HG02938 (cell line): ENCODE results near the gene VWF.

Experiments used
- ATAC-seq: cut with Tn5 transposase; IDR thresholded peaks from one replicate; pipeline ENCODE4 v1.9.1; 2021; ENCODE audit warnings: mild to moderate bottlenecking, moderate library complexity; ENCODE audit not compliant: unreplicated experiment

Gene VWF

GRCh38 chr12:6080149-6081045 is 44.1 kb downstream of the VWF start:
- no peak for ATAC-seq

- ATAC-seq = no peak
Observed at GRCh38 chr12:6078398-6079096, 45.9 kb downstream of the VWF start.

- no peak for ATAC-seq
Observed at GRCh38 chr12:6077692-6078083, 46.8 kb downstream of the VWF start.

- no peak for ATAC-seq
Observed at GRCh38 chr12:6076776-6077691, 47.4 kb downstream of the VWF start.

GRCh38 chr12:6076346-6076745 is 48.1 kb downstream of the VWF start:
- no peak for ATAC-seq

- no peak for ATAC-seq
Observed at GRCh38 chr12:6074979-6075585, 49.4 kb downstream of the VWF start.

GRCh38 chr12:6074427-6074826 is 50.0 kb downstream of the VWF start:
- no peak for ATAC-seq

GRCh38 chr12:6073426-6073825 is 51.0 kb downstream of the VWF start:
- ATAC-seq = no peak

- ATAC-seq = no peak
Observed at GRCh38 chr12:6072302-6072752, 52.1 kb downstream of the VWF start.

GRCh38 chr12:6071589-6071988 is 52.9 kb downstream of the VWF start:
- ATAC-seq = no peak

GRCh38 chr12:6070472-6071257 is 53.8 kb downstream of the VWF start:
- ATAC-seq = no peak

GRCh38 chr12:6069437-6070093 is 54.9 kb downstream of the VWF start:
- ATAC-seq = no peak

- ATAC-seq = no peak
Observed at GRCh38 chr12:6068227-6068626, 56.2 kb downstream of the VWF start.

- ATAC-seq = no peak
Observed at GRCh38 chr12:6067152-6067916, 57.1 kb downstream of the VWF start.

GRCh38 chr12:6066651-6067050 is 57.8 kb downstream of the VWF start:
- no peak for ATAC-seq

GRCh38 chr12:6065863-6066199 is 58.6 kb downstream of the VWF start:
- no peak for ATAC-seq

GRCh38 chr12:6065131-6065862 is 59.2 kb downstream of the VWF start:
- no peak for ATAC-seq
